Measurements from ENCODE around the gene NOX5.

Gene NOX5

GRCh38 chr15:69011641-69012040, 2.9 kb upstream of the NOX5 start:
- H3K4me3 ChIP-seq (ENCODE audit: low read depth, low read length) = no peak overlapping the region
- TF ChIP-seq, protein P1, sequence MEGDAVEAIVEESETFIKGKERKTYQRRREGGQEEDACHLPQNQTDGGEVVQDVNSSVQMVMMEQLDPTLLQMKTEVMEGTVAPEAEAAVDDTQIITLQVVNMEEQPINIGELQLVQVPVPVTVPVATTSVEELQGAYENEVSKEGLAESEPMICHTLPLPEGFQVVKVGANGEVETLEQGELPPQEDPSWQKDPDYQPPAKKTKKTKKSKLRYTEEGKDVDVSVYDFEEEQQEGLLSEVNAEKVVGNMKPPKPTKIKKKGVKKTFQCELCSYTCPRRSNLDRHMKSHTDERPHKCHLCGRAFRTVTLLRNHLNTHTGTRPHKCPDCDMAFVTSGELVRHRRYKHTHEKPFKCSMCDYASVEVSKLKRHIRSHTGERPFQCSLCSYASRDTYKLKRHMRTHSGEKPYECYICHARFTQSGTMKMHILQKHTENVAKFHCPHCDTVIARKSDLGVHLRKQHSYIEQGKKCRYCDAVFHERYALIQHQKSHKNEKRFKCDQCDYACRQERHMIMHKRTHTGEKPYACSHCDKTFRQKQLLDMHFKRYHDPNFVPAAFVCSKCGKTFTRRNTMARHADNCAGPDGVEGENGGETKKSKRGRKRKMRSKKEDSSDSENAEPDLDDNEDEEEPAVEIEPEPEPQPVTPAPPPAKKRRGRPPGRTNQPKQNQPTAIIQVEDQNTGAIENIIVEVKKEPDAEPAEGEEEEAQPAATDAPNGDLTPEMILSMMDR (IDR thresholded peaks at IDR 0.05; ENCODE audit: low read depth, low read length) = no peak

GRCh38 chr15:69012761-69013364, 1.6 kb upstream of the NOX5 start:
- TF ChIP-seq, protein P1 (IDR thresholded peaks at IDR 0.05; ENCODE audit: low read depth, low read length) = no peak
- H3K4me3 ChIP-seq (ENCODE audit: low read depth, low read length) = no peak overlapping the region

GRCh38 chr15:69013726-69014406, 629 bp upstream of the NOX5 start:
- H3K4me3 ChIP-seq (ENCODE audit: low read depth, low read length) = no peak overlapping the region
- TF ChIP-seq, protein P1 (IDR thresholded peaks at IDR 0.05; ENCODE audit: low read depth, low read length) = no peak

- TF ChIP-seq, protein P1 (IDR thresholded peaks at IDR 0.05; ENCODE audit: low read depth, low read length) = no peak
- no peak overlapping the region for H3K4me3 ChIP-seq (ENCODE audit: low read depth, low read length)
Measured at GRCh38 chr15:69015591-69015990, 1.1 kb downstream of the NOX5 start.

DNA sequence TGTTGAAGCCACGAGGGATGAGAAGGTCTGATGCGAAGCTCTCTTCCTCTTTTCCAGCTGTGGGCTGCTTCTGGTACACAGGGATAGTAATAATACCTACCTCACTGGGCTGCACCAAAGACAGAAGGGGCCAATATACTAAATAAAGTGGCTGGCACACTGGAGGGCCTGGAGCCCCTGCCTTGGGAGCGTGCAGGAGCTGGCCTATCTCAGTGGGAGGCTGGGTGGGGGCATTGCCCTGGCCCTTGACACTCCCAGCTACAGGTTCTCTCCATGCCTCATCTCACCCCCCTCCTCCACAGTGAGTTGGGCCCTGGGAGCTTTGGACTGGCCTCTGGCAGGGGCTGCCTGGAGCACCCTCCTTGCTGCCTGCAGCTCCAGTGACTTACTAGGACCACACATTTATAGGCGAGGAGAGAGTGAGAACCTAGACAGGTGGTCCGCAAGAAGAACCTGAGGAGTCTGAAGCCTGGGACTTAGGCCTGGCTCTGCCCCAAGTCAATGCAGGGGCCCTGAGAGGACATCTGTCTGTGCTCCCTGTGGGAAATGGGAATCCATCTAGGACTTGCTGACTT, 1.6 kb downstream of the NOX5 start:
- H3K4me3 ChIP-seq (ENCODE audit: low read depth, low read length) = no peak overlapping the region

GRCh38 chr15:69017978-69018377, 3.5 kb downstream of the NOX5 start:
- TF ChIP-seq, protein P1 (IDR thresholded peaks at IDR 0.05; ENCODE audit: low read depth, low read length) = no peak
- no peak overlapping the region for H3K4me3 ChIP-seq (ENCODE audit: low read depth, low read length)

More for the DNA sequence above, 1.6 kb downstream of the NOX5 start:
- TF ChIP-seq, protein P1 (IDR thresholded peaks at IDR 0.05; ENCODE audit: low read depth, low read length) = no peak

GRCh38 chr15:69018951-69019350, 4.5 kb downstream of the NOX5 start:
- TF ChIP-seq, protein P1 (IDR thresholded peaks at IDR 0.05; ENCODE audit: low read depth, low read length) = no peak
- H3K4me3 ChIP-seq (ENCODE audit: low read depth, low read length) = no peak overlapping the region

All from WI38 (cell line).